ENCODE data around the gene ZBTB7B. TPM values are rescaled to one million over a fixed set of nuclear protein-coding genes. Genes with fewer than 3 reads are reported as not detected.

Gene ZBTB7B
- total RNA-seq, 2 donors from 2014 or later: 35.3 to 66.3 TPM

DNA sequence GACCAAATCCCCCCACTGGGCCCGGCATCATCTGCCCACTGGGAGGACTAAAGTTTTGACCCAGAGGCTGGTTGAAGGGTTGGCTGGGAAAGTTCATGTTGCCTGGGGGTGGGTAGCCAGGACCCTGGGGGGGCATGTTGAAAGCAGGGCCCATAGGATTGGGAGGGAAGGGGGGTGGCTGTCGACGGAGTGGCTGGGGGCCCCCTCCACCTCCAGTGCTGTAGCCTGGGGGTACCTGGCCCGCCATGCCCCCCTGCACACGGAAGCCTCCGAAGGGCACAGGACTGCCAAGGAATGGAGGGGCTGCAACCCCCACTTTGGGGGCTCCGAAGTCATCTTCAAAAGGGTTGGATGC lies 43.2 kb upstream of the ZBTB7B start:
- H3K36me3 ChIP-seq: peaks cover 16% of the 10 kb centered on the region
- ATAC-seq (ENCODE audit: insufficient number of reproducible peaks, low FRiP score, low read depth): no peak
- TF ChIP-seq, protein P1, sequence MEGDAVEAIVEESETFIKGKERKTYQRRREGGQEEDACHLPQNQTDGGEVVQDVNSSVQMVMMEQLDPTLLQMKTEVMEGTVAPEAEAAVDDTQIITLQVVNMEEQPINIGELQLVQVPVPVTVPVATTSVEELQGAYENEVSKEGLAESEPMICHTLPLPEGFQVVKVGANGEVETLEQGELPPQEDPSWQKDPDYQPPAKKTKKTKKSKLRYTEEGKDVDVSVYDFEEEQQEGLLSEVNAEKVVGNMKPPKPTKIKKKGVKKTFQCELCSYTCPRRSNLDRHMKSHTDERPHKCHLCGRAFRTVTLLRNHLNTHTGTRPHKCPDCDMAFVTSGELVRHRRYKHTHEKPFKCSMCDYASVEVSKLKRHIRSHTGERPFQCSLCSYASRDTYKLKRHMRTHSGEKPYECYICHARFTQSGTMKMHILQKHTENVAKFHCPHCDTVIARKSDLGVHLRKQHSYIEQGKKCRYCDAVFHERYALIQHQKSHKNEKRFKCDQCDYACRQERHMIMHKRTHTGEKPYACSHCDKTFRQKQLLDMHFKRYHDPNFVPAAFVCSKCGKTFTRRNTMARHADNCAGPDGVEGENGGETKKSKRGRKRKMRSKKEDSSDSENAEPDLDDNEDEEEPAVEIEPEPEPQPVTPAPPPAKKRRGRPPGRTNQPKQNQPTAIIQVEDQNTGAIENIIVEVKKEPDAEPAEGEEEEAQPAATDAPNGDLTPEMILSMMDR (IDR thresholded peaks at IDR 0.05): no peak
- no peak overlapping the region for H3K27ac ChIP-seq
- peaks cover 32 to 46% of the 10 kb centered on the region in 2 donors for H3K4me1 ChIP-seq (ENCODE audit: control insufficient read depth in 1 of 2, low read depth in 2 of 2)
- no peaks in the 10 kb centered on the region for H3K27me3 ChIP-seq (replicated peaks; ENCODE audit: insufficient read depth)
- DNase-seq (ENCODE audit: low spot score): no peak
- no peaks in the 10 kb centered on the region for H3K9me3 ChIP-seq
- H3K4me3 ChIP-seq: no peak overlapping the region

DNA sequence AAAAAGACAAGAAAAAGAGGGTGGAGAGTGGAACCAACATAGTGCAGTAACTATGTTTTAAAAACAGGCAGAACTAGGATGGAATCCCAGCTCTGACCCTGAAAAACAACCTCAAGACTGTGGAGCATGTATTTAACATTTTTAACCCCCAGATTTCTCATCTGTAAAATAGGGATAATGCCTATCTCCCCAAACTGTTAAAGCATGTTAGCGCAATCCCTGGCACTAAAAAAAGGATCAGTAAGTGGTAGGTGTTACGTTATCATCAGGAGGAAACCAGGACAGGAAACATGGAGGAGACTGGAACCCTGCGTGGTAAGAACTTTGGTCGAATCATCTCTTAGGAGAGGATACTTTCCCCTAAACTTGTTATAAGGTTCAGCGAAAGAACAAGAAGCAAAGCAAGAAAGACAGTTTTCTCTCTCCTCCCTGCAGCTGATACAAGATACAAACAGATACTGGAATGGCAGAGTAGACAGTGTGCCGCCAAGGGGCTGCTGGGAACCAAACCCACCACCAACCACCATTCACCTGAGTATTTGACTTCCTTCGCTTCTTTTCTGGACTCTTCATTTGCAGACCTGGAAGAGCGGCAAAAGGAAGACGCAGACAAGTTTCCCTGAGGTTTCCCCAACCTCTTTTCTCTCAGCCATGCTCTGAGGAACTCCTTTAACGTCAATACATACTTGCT lies 42.0 kb upstream of the ZBTB7B start:
- Histone ChIP-seq H3K36me3 (peaks cover 24% of the 10 kb centered on the region), H3K9me3 (no peaks in the 10 kb centered on the region), H3K27ac (peak overlapping the region; percentile 96 to 97), H3K4me3 (peak overlapping the region; percentile 91), H3K27me3 (replicated peaks; ENCODE audit: insufficient read depth) (no peaks in the 10 kb centered on the region), H3K4me1 (ENCODE audit: control insufficient read depth in 1 of 2, low read depth in 2 of 2) (peaks cover 21 to 34% of the 10 kb centered on the region in 2 donors)
- DNase-seq (ENCODE audit: low spot score) (no peak), ATAC-seq (ENCODE audit: insufficient number of reproducible peaks, low FRiP score, low read depth) (no peak)
- TF ChIP-seq, protein P1 (IDR thresholded peaks at IDR 0.05): no peak

DNA sequence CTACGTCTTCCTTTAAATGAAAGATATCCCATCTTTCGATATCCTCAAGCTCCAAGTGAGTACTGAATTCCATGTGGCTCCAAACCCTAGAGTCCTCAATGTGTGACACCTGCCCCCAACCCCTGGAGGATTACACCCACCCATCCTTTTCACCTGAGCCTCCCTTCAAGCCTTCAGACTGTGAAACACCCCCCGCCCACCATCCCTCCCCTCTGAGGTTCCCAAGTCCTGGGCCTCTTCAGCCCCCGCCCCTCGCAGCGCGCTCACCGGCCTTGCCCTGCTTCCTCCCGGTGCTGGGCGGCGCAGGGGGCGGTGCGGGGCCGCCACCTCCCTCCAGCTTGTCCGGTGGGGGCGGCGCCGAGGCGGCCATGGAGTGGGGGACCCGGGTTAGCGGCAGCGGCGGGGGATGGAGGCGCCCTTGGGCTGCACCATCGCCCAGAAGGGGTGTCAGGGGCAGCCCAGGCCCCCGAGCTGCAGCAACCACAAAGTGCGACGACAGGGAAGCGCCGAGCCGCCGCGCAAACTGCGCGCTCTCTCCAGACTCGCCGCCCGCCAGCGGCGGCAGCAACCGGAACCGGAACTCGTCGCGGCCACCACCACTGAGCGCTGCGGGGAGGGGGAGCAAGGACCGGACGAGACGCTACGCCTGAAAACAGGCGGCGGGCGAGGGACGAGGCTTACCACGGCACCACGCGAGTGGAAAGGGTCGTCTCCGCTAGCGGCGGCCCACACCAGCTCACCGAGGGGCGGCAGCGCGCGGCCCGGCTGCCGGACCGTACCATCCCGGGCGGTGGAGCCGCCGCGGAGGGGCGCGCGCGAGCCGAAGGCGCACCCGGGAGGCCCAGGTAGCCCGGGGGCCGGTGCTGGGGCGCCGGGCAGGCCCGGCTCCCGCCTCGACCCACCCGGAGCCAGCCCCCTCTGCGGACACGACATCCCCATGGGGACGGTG lies 41.1 kb upstream of the ZBTB7B start, which contains the start of gene PYGO2:
Gene PYGO2 (minus strand): TSS at position 576 of the 949 bp plus-strand sequence. CDS start 206 bp downstream, at position 370.
- H3K36me3 ChIP-seq: peaks cover 33% of the 10 kb centered on the region
- H3K27me3 ChIP-seq (replicated peaks; ENCODE audit: insufficient read depth): no peaks in the 10 kb centered on the region
- no peaks in the 10 kb centered on the region for H3K9me3 ChIP-seq
- ATAC-seq (ENCODE audit: insufficient number of reproducible peaks, low FRiP score, low read depth) (peak; percentile 67), DNase-seq (ENCODE audit: low spot score) (peak; percentile 32)
- peak within 1 kb of the TSS; percentile 91 for H3K4me3 ChIP-seq
- peaks cover 19 to 32% of the 10 kb centered on the region in 2 donors for H3K4me1 ChIP-seq (ENCODE audit: control insufficient read depth in 1 of 2, low read depth in 2 of 2)
- TF ChIP-seq, protein P1 (IDR thresholded peaks at IDR 0.05): peak; percentile 46
- H3K27ac ChIP-seq: peak within 1 kb of the TSS; percentile 96 to 97

DNA sequence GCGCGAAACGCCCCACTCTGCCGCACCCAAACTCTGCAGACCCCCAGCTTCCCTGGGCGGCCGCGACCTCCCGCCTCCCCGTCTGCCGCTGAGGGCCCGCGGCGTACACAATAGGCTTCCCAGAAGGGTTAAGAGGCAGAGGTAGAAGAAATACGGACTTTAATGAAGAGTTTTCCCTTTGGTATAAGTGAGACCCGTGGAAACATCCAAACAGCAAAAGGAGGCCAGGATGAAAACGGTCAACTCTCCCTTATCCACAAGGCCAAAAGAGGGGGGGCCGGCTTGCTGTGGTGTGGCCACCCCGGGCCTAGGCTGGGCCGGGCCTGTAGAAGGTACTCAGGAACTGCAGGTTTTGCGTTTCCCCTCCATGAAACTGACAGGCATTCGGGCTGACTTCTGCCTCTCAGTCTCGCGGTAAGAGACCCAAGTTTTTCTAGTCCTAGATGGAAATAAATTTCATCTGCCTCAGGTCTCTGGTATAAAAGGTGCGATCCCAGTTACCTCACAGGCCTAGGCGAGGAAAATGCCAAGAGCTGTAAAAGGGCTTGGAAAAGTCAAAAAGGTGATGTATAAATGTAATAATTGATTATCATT lies 40.3 kb upstream of the ZBTB7B start:
- Histone ChIP-seq H3K27me3 (replicated peaks; ENCODE audit: insufficient read depth) (no peaks in the 10 kb centered on the region), H3K4me1 (ENCODE audit: control insufficient read depth in 1 of 2, low read depth in 2 of 2) (peaks cover 13 to 24% of the 10 kb centered on the region in 2 donors), H3K4me3 (peak overlapping the region; percentile 91), H3K9me3 (no peaks in the 10 kb centered on the region), H3K27ac (peak overlapping the region; percentile 96 to 97), H3K36me3 (peaks cover 40% of the 10 kb centered on the region)
- ATAC-seq (ENCODE audit: insufficient number of reproducible peaks, low FRiP score, low read depth) (no peak), DNase-seq (ENCODE audit: low spot score) (no peak)
- TF ChIP-seq, protein P1 (IDR thresholded peaks at IDR 0.05): no peak
